GM19397 (cell line): ENCODE measurements around the gene ZNF630.
A peak's percentile ranks its signal among the peaks of the same experiment; 100 is the strongest.
"Not testable (repeated sequence)": the region's sequence is repeated elsewhere in the genome, so short reads cannot be mapped to it uniquely, and the experiment has no call there.

Experiments used
- ATAC-seq: cut with Tn5 transposase; IDR thresholded peaks from one replicate; pipeline ENCODE4 v1.9.1; 2021; ENCODE audit warnings: mild to moderate bottlenecking, moderate library complexity; ENCODE audit not compliant: unreplicated experiment

Gene ZNF630

GRCh38 chrX:48071064-48071985, at the start of gene ZNF630:
ZNF630 (minus strand) TSS chrX:48071640; CDS start chrX:48066886, 4,754 bp downstream.
- ATAC-seq: peak; percentile 88

- ATAC-seq: no peak
Observed at GRCh38 chrX:48107717-48108116, 36.3 kb upstream of the ZNF630 start.

GRCh38 chrX:48102874-48103374, 31.5 kb upstream of the ZNF630 start:
- no peak for ATAC-seq

- ATAC-seq: no peak
Observed at GRCh38 chrX:48101443-48101842, 30.0 kb upstream of the ZNF630 start.

- ATAC-seq: not testable (repeated sequence)
Observed at GRCh38 chrX:48092558-48092957, 21.1 kb upstream of the ZNF630 start.

- no peak for ATAC-seq
Observed at GRCh38 chrX:48090123-48090522, 18.7 kb upstream of the ZNF630 start.

GRCh38 chrX:48086082-48086481, 14.6 kb upstream of the ZNF630 start:
- ATAC-seq: no peak

- no peak for ATAC-seq
Observed at GRCh38 chrX:48083706-48084105, 12.3 kb upstream of the ZNF630 start.

- ATAC-seq: peak; percentile 57
Observed at GRCh38 chrX:48083212-48083611, 11.8 kb upstream of the ZNF630 start.

GRCh38 chrX:48076343-48076742, 4.9 kb upstream of the ZNF630 start:
- no peak for ATAC-seq

GRCh38 chrX:48071986-48072605, 656 bp upstream of the ZNF630 start:
- no peak for ATAC-seq

- no peak for ATAC-seq
Observed at GRCh38 chrX:48068096-48068887, 3.1 kb downstream of the ZNF630 start.

GRCh38 chrX:48064261-48064660, 7.2 kb downstream of the ZNF630 start:
- ATAC-seq: no peak

GRCh38 chrX:48059296-48059639, 12.2 kb downstream of the ZNF630 start:
- ATAC-seq: no peak

- no peak for ATAC-seq
Observed at GRCh38 chrX:48058621-48059295, 12.7 kb downstream of the ZNF630 start.

- no peak for ATAC-seq
Observed at GRCh38 chrX:48046846-48047245, 24.6 kb downstream of the ZNF630 start.

GRCh38 chrX:48045410-48046311, 25.8 kb downstream of the ZNF630 start:
- no peak for ATAC-seq

GRCh38 chrX:48043056-48043455, 28.4 kb downstream of the ZNF630 start:
- ATAC-seq: no peak

GRCh38 chrX:48035891-48036290, 35.5 kb downstream of the ZNF630 start:
- ATAC-seq: no peak
